Measurements from ENCODE around the gene ALPP.

DNA sequence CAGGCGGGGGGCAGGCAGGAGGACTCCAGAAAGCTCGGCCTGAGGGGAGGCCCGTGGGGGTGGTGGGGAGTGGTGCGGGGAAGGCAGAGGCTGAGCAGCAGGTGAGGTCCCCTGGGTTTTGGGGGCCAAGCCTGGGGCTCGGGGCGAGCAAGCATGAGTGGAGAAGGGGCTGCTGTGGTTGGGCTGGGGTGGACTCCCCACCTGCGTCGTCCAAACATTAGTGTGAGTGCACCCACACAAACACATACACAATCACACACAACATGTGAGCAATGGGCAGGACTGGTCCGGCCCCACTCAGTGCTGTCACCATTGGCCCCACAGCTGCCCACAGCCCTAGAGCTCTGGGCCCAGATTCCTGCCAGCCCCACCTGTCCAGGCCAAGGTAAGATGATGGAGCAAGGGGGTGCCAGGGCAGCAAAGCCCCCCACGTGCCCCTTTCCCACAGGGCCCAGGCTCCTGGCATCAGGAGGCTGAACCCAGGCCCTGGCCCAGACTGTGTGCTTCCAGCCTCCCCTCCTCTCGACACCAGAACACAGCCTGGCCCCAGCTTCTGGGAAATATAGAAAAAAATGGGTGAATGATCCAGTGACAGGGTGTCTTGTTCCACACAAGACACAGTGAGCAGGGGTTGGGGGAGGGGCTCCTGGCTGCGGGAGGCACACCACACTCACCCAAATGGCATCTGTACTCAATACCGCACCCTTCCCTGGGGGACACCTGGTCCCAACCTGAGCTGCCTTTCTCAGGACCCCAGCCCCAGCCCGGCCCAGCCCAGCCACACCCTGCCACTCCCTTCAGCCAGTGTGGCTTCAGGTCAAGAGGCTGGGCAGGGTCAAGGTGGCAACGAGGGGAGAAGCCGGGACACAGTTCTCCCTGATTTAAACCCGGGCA lies 463 bp upstream of the ALPP start:
- TF ChIP-seq CTCF (IDR thresholded peaks at IDR 0.05) = no peak
- TF ChIP-seq POLR2AphosphoS5 (IDR thresholded peaks at IDR 0.05) = no peak
- no peak for TF ChIP-seq POLR2A (IDR thresholded peaks at IDR 0.05; ENCODE audit: low read depth)

Measured in esophagus muscularis mucosa (tissue), 3 donors.